ENCODE results near the gene SPEF1.

SPEF1 gene

GRCh38 chr20:3734111-3734843, 47.0 kb downstream of the SPEF1 start:
- Histone ChIP-seq H3K36me3 (ENCODE audit: control insufficient read depth, insufficient read depth, low read length) (no peaks in the 10 kb centered on the region), H3K27ac (ENCODE audit: low read depth, low read length, severe bottlenecking) (no peak overlapping the region), H3K4me1 (ENCODE audit: control insufficient read depth, insufficient read depth, low read length, poor library complexity, severe bottlenecking) (no peaks in the 10 kb centered on the region), H3K9me3 (ENCODE audit: control insufficient read depth, low read length) (no peaks in the 10 kb centered on the region), H3K4me3 (ENCODE audit: extremely low read depth, insufficient read depth, low read length, poor library complexity, severe bottlenecking) (no peak overlapping the region)
- 77 to 93% methylated on average over 9 to 10 of the region's 12 CpGs for WGBS, 2 experiments (ENCODE audit: insufficient coverage in 2 of 2)

GRCh38 chr20:3733119-3733995, 47.9 kb downstream of the SPEF1 start:
- no peak overlapping the region for H3K4me3 ChIP-seq (ENCODE audit: extremely low read depth, insufficient read depth, low read length, poor library complexity, severe bottlenecking)
- H3K27ac ChIP-seq (ENCODE audit: low read depth, low read length, severe bottlenecking) = no peak overlapping the region
- no peaks in the 10 kb centered on the region for H3K36me3 ChIP-seq (ENCODE audit: control insufficient read depth, insufficient read depth, low read length)
- H3K9me3 ChIP-seq (ENCODE audit: control insufficient read depth, low read length) = no peaks in the 10 kb centered on the region
- WGBS, 2 experiments (ENCODE audit: insufficient coverage in 2 of 2) = 93 to 97% methylated on average over 17 to 20 of the region's 20 CpGs
- H3K4me1 ChIP-seq (ENCODE audit: control insufficient read depth, insufficient read depth, low read length, poor library complexity, severe bottlenecking) = no peaks in the 10 kb centered on the region

- no peak within 1 kb of the TSS for H3K27ac ChIP-seq (ENCODE audit: low read depth, low read length, severe bottlenecking)
- no peaks in the 10 kb centered on the region for H3K9me3 ChIP-seq (ENCODE audit: control insufficient read depth, low read length)
- peaks cover 3% of the 10 kb centered on the region for H3K4me1 ChIP-seq (ENCODE audit: control insufficient read depth, insufficient read depth, low read length, poor library complexity, severe bottlenecking)
- WGBS, 2 experiments (ENCODE audit: insufficient coverage in 2 of 2) = 30 to 42% methylated on average over 13 to 34 of the region's 67 CpGs
- no peaks in the 10 kb centered on the region for H3K36me3 ChIP-seq (ENCODE audit: control insufficient read depth, insufficient read depth, low read length)
- no peak within 1 kb of the TSS for H3K4me3 ChIP-seq (ENCODE audit: extremely low read depth, insufficient read depth, low read length, poor library complexity, severe bottlenecking)
Measured at GRCh38 chr20:3732327-3733118, 48.7 kb downstream of the SPEF1 start, which contains the start of gene HSPA12B. HSPA12B (plus strand) TSS chr20:3732685; CDS start chr20:3738675, 5,990 bp downstream.

- Histone ChIP-seq H3K36me3 (ENCODE audit: control insufficient read depth, insufficient read depth, low read length) (no peaks in the 10 kb centered on the region), H3K9me3 (ENCODE audit: control insufficient read depth, low read length) (no peaks in the 10 kb centered on the region), H3K4me1 (ENCODE audit: control insufficient read depth, insufficient read depth, low read length, poor library complexity, severe bottlenecking) (peaks cover 4% of the 10 kb centered on the region), H3K4me3 (ENCODE audit: extremely low read depth, insufficient read depth, low read length, poor library complexity, severe bottlenecking) (no peak overlapping the region), H3K27ac (ENCODE audit: low read depth, low read length, severe bottlenecking) (no peak overlapping the region)
- WGBS, 2 experiments (ENCODE audit: insufficient coverage in 2 of 2) = 75 to 89% methylated on average over 10 to 13 of the region's 16 CpGs
Measured at GRCh38 chr20:3731944-3732326, 49.3 kb downstream of the SPEF1 start.

- Histone ChIP-seq H3K4me3 (ENCODE audit: extremely low read depth, insufficient read depth, low read length, poor library complexity, severe bottlenecking) (no peak overlapping the region), H3K9me3 (ENCODE audit: control insufficient read depth, low read length) (no peaks in the 10 kb centered on the region), H3K36me3 (ENCODE audit: control insufficient read depth, insufficient read depth, low read length) (no peaks in the 10 kb centered on the region), H3K27ac (ENCODE audit: low read depth, low read length, severe bottlenecking) (no peak overlapping the region), H3K4me1 (ENCODE audit: control insufficient read depth, insufficient read depth, low read length, poor library complexity, severe bottlenecking) (peaks cover 4% of the 10 kb centered on the region)
- WGBS, 2 experiments (ENCODE audit: insufficient coverage in 2 of 2) = 89 to 93% methylated on average over 7 to 11 of the region's 12 CpGs
Measured at GRCh38 chr20:3730803-3731672, 50.2 kb downstream of the SPEF1 start.

GRCh38 chr20:3729811-3730540, 51.3 kb downstream of the SPEF1 start:
- Histone ChIP-seq H3K4me1 (ENCODE audit: control insufficient read depth, insufficient read depth, low read length, poor library complexity, severe bottlenecking) (peaks cover 4% of the 10 kb centered on the region), H3K27ac (ENCODE audit: low read depth, low read length, severe bottlenecking) (no peak overlapping the region), H3K9me3 (ENCODE audit: control insufficient read depth, low read length) (no peaks in the 10 kb centered on the region), H3K36me3 (ENCODE audit: control insufficient read depth, insufficient read depth, low read length) (no peaks in the 10 kb centered on the region), H3K4me3 (ENCODE audit: extremely low read depth, insufficient read depth, low read length, poor library complexity, severe bottlenecking) (no peak overlapping the region)
- 83 to 93% methylated on average over 1 to 8 of the region's 8 CpGs for WGBS, 2 experiments (ENCODE audit: insufficient coverage in 2 of 2)

GRCh38 chr20:3729378-3729777, 51.9 kb downstream of the SPEF1 start:
- Histone ChIP-seq H3K36me3 (ENCODE audit: control insufficient read depth, insufficient read depth, low read length) (no peaks in the 10 kb centered on the region), H3K4me1 (ENCODE audit: control insufficient read depth, insufficient read depth, low read length, poor library complexity, severe bottlenecking) (peaks cover 4% of the 10 kb centered on the region), H3K27ac (ENCODE audit: low read depth, low read length, severe bottlenecking) (no peak overlapping the region), H3K4me3 (ENCODE audit: extremely low read depth, insufficient read depth, low read length, poor library complexity, severe bottlenecking) (no peak overlapping the region), H3K9me3 (ENCODE audit: control insufficient read depth, low read length) (no peaks in the 10 kb centered on the region)
- 91 to 95% methylated on average over 6 of the region's 6 CpGs for WGBS, 2 experiments (ENCODE audit: insufficient coverage in 2 of 2)

GRCh38 chr20:3728876-3729275, 52.4 kb downstream of the SPEF1 start:
- Histone ChIP-seq H3K9me3 (ENCODE audit: control insufficient read depth, low read length) (no peaks in the 10 kb centered on the region), H3K4me1 (ENCODE audit: control insufficient read depth, insufficient read depth, low read length, poor library complexity, severe bottlenecking) (peaks cover 4% of the 10 kb centered on the region), H3K36me3 (ENCODE audit: control insufficient read depth, insufficient read depth, low read length) (no peaks in the 10 kb centered on the region), H3K4me3 (ENCODE audit: extremely low read depth, insufficient read depth, low read length, poor library complexity, severe bottlenecking) (no peak overlapping the region), H3K27ac (ENCODE audit: low read depth, low read length, severe bottlenecking) (no peak overlapping the region)
- 100% methylated on average over 2 to 3 of the region's 3 CpGs for WGBS, 2 experiments (ENCODE audit: insufficient coverage in 2 of 2)

- Histone ChIP-seq H3K9me3 (ENCODE audit: control insufficient read depth, low read length) (no peaks in the 10 kb centered on the region), H3K4me3 (ENCODE audit: extremely low read depth, insufficient read depth, low read length, poor library complexity, severe bottlenecking) (no peak overlapping the region), H3K27ac (ENCODE audit: low read depth, low read length, severe bottlenecking) (no peak overlapping the region), H3K4me1 (ENCODE audit: control insufficient read depth, insufficient read depth, low read length, poor library complexity, severe bottlenecking) (peaks cover 4% of the 10 kb centered on the region), H3K36me3 (ENCODE audit: control insufficient read depth, insufficient read depth, low read length) (no peaks in the 10 kb centered on the region)
- WGBS, 2 experiments (ENCODE audit: insufficient coverage in 2 of 2) = 82 to 86% methylated on average over 4 of the region's 5 CpGs
Measured at GRCh38 chr20:3728354-3728753, 52.9 kb downstream of the SPEF1 start.

Data from mesodermal cell (in vitro differentiated cells).